Measurements from ENCODE around the gene MMD2.

- no peak for TF ChIP-seq POLR2AphosphoS5 (IDR thresholded peaks at IDR 0.05; ENCODE audit: low read depth, low read length)
- no peak for TF ChIP-seq REST (IDR thresholded peaks at IDR 0.05; ENCODE audit: insufficient read depth in 1 of 2, low read depth in 2 of 2, low read length in 2 of 2)
- no peak for TF ChIP-seq SIN3A (IDR thresholded peaks at IDR 0.05; ENCODE audit: borderline replicate concordance, insufficient read depth, low read length)
- TF ChIP-seq TAF1 (IDR thresholded peaks at IDR 0.05; ENCODE audit: borderline replicate concordance, insufficient read depth, low read length): no peak
Observed at GRCh38 chr7:4937411-4937810, 21.6 kb downstream of the MMD2 start.
